ENCODE results near the gene CYP2D6.

Gene CYP2D6

GRCh38 chr22:42163515-42163914 lies 32.9 kb upstream of the CYP2D6 start:
- TF ChIP-seq ZNF8 (CRISPR knock-in tag; IDR thresholded peaks at IDR 0.05) (no peak), ZC3H10 (CRISPR knock-in tag; IDR thresholded peaks at IDR 0.05) (no peak), ZNF565 (CRISPR knock-in tag; conservative IDR thresholded peaks at IDR 0.05; ENCODE audit: low read depth) (no peak), ARNTL (CRISPR knock-in tag; IDR thresholded peaks at IDR 0.05; ENCODE audit: borderline replicate concordance, low read depth) (no peak), ZFP30 (CRISPR knock-in tag; IDR thresholded peaks at IDR 0.05) (no peak), PPARA (CRISPR knock-in tag; IDR thresholded peaks at IDR 0.05; ENCODE audit: borderline replicate concordance) (no peak), PATZ1 (CRISPR knock-in tag; IDR thresholded peaks at IDR 0.05; ENCODE audit: borderline replicate concordance) (no peak), ESRRG (CRISPR knock-in tag; IDR thresholded peaks at IDR 0.05) (no peak), CSDC2 (CRISPR knock-in tag; IDR thresholded peaks at IDR 0.05) (no peak), ISL1 (CRISPR knock-in tag; IDR thresholded peaks at IDR 0.05) (no peak)

GRCh38 chr22:42162728-42163489 lies 32.3 kb upstream of the CYP2D6 start:
- no peak for ATAC-seq
- TF ChIP-seq CSDC2 (CRISPR knock-in tag; IDR thresholded peaks at IDR 0.05) (no peak), RARB (CRISPR knock-in tag; IDR thresholded peaks at IDR 0.05) (no peak), TSHZ2 (CRISPR knock-in tag; IDR thresholded peaks at IDR 0.05) (no peak), CREB5 (CRISPR knock-in tag; IDR thresholded peaks at IDR 0.05; ENCODE audit: low read depth) (no peak), ZC3H10 (CRISPR knock-in tag; IDR thresholded peaks at IDR 0.05) (no peak), BACH2 (CRISPR knock-in tag; IDR thresholded peaks at IDR 0.05; ENCODE audit: borderline replicate concordance) (no peak), ZFP3 (CRISPR knock-in tag; IDR thresholded peaks at IDR 0.05) (no peak), ZNF8 (CRISPR knock-in tag; IDR thresholded peaks at IDR 0.05) (no peak), TCF4 (CRISPR knock-in tag; IDR thresholded peaks at IDR 0.05; ENCODE audit: borderline replicate concordance) (no peak), SNAI2 (CRISPR knock-in tag; IDR thresholded peaks at IDR 0.05) (no peak), TOX (CRISPR knock-in tag; IDR thresholded peaks at IDR 0.05; ENCODE audit: borderline replicate concordance) (no peak), ZNF70 (CRISPR knock-in tag; IDR thresholded peaks at IDR 0.05) (no peak), ZNF565 (CRISPR knock-in tag; conservative IDR thresholded peaks at IDR 0.05; ENCODE audit: low read depth) (no peak)

More at GRCh38 chr22:42163515-42163914, 32.9 kb upstream of the CYP2D6 start:
- ATAC-seq = no peak

GRCh38 chr22:42160830-42161696 lies 30.5 kb upstream of the CYP2D6 start:
- no peak for ATAC-seq
- TF ChIP-seq ZNF8 (CRISPR knock-in tag; IDR thresholded peaks at IDR 0.05) (no peak), BACH2 (CRISPR knock-in tag; IDR thresholded peaks at IDR 0.05; ENCODE audit: borderline replicate concordance) (no peak), ZFP3 (CRISPR knock-in tag; IDR thresholded peaks at IDR 0.05) (no peak), TOX (CRISPR knock-in tag; IDR thresholded peaks at IDR 0.05; ENCODE audit: borderline replicate concordance) (no peak), GLIS3 (CRISPR knock-in tag; IDR thresholded peaks at IDR 0.05) (no peak), ARNTL (CRISPR knock-in tag; IDR thresholded peaks at IDR 0.05; ENCODE audit: borderline replicate concordance, low read depth) (no peak), CREB5 (CRISPR knock-in tag; IDR thresholded peaks at IDR 0.05; ENCODE audit: low read depth) (no peak), TSHZ2 (CRISPR knock-in tag; IDR thresholded peaks at IDR 0.05) (no peak), ESRRG (CRISPR knock-in tag; IDR thresholded peaks at IDR 0.05) (no peak), ZC3H10 (CRISPR knock-in tag; IDR thresholded peaks at IDR 0.05) (no peak), POU6F1 (CRISPR knock-in tag; IDR thresholded peaks at IDR 0.05; ENCODE audit: borderline replicate concordance, low read depth) (no peak), TCF4 (CRISPR knock-in tag; IDR thresholded peaks at IDR 0.05; ENCODE audit: borderline replicate concordance) (no peak)

Measured in SK-N-SH treated with all-trans-retinoic acid at 6 μM for 48 hours (cell line).